K562 (cell line): Measurements from ENCODE around the gene MYO1E.

ENCODE experiments used
- CEBPB ChIP-seq: fragments of 450-650 bp; IDR thresholded peaks from 2 replicates; pipeline ENCODE4 v1.6.1; 2016; ENCODE audit warnings: missing genetic modification characterization, missing compliant biosample characterization
- YBX1 ChIP-seq: fragments of 450-650 bp; IDR thresholded peaks from 2 replicates; pipeline ENCODE4 v1.7.1; 2016; ENCODE audit warnings: mild to moderate bottlenecking
- ZNF347 ChIP-seq: fragments of 450-650 bp; formaldehyde crosslinking; IDR thresholded peaks from 2 replicates; pipeline ENCODE4 v1.4.0; 2020; ENCODE audit warnings: low read depth, mild to moderate bottlenecking, moderate library complexity
- TF ChIP-seq, protein P1 (sequence below): fragments of 450-650 bp; formaldehyde crosslinking; IDR thresholded peaks from 2 replicates; pipeline ENCODE4 v1.4.0; 2022; ENCODE audit warnings: missing genetic modification characterization

DNA sequence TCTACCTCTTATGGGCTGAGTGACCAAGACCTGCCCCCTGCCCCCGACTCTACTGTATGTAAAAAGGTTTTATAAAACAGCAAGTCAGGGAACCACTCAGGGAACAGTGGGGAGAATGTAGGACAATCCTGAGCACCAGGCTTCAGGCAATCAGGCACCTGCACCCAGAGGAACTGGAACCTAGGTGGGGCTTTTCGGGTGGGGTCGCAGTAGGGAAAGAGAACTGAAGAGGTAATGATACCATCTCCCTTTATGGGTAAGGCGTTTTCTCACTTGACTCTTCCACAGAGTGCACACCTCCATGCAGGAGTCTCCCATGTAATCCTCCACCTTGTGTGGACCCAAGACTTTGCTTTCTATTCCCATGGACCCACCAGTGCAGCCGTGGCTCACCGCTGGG lies 45.8 kb downstream of the MYO1E start:
- TF ChIP-seq ZNF347 (CRISPR knock-in tag) (no peak), YBX1 (no peak), CEBPB (tag) (no peak)
- TF ChIP-seq, protein P1, sequence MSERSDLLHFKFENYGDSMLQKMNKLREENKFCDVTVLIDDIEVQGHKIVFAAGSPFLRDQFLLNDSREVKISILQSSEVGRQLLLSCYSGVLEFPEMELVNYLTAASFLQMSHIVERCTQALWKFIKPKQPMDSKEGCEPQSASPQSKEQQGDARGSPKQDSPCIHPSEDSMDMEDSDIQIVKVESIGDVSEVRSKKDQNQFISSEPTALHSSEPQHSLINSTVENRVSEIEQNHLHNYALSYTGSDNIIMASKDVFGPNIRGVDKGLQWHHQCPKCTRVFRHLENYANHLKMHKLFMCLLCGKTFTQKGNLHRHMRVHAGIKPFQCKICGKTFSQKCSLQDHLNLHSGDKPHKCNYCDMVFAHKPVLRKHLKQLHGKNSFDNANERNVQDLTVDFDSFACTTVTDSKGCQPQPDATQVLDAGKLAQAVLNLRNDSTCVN, result no peak
